UCSD-AML1 (cell line): ENCODE measurements around the gene TMEM94.
A peak's percentile ranks its signal among the peaks of the same experiment; 100 is the strongest.
"Not testable (repeated sequence)": the region's sequence is repeated elsewhere in the genome, so short reads cannot be mapped to it uniquely, and the experiment has no call there.

ENCODE experiments used
- DNase-seq: peaks from one replicate; lab custom pipeline; 2025; ENCODE audit not compliant: unreplicated experiment; lab: John Stamatoyannopoulos, UW

The TMEM94 gene

GRCh38 chr17:75456417-75457046 is at the start of gene TMEM94:
TSS of gene TMEM94 (plus strand) at chr17:75456635. CDS start at chr17:75471906, 15,271 bp downstream.
- peak; percentile 93 for DNase-seq

- DNase-seq: no peak
Observed at GRCh38 chr17:75407655-75408352, 48.6 kb upstream of the TMEM94 start.

GRCh38 chr17:75410141-75410540 is 46.3 kb upstream of the TMEM94 start:
- DNase-seq: peak; percentile 21

GRCh38 chr17:75411328-75412067 is 44.9 kb upstream of the TMEM94 start:
- DNase-seq: peak; percentile 60

GRCh38 chr17:75412455-75413317 is 43.7 kb upstream of the TMEM94 start:
- DNase-seq: peak; percentile 73

GRCh38 chr17:75414488-75414887 is 41.9 kb upstream of the TMEM94 start:
- DNase-seq: no peak

- no peak for DNase-seq
Observed at GRCh38 chr17:75416006-75416405, 40.4 kb upstream of the TMEM94 start.

- DNase-seq: no peak
Observed at GRCh38 chr17:75417054-75417580, 39.3 kb upstream of the TMEM94 start.

- no peak for DNase-seq
Observed at GRCh38 chr17:75418531-75418930, 37.9 kb upstream of the TMEM94 start.

- DNase-seq: no peak
Observed at GRCh38 chr17:75428543-75429469, 27.6 kb upstream of the TMEM94 start.

GRCh38 chr17:75430159-75430974 is 26.1 kb upstream of the TMEM94 start:
- DNase-seq: no peak

- DNase-seq: no peak
Observed at GRCh38 chr17:75433218-75433783, 23.1 kb upstream of the TMEM94 start.

GRCh38 chr17:75434433-75434832 is 22.0 kb upstream of the TMEM94 start:
- not testable (repeated sequence) for DNase-seq

- not testable (repeated sequence) for DNase-seq
Observed at GRCh38 chr17:75437404-75437803, 19.0 kb upstream of the TMEM94 start.

- DNase-seq: no peak
Observed at GRCh38 chr17:75439287-75439686, 17.1 kb upstream of the TMEM94 start.

- no peak for DNase-seq
Observed at GRCh38 chr17:75440738-75441448, 15.5 kb upstream of the TMEM94 start.

- DNase-seq: no peak
Observed at GRCh38 chr17:75442168-75443103, 14.0 kb upstream of the TMEM94 start.
